ENCODE measurements around the gene EIF2B5. TPM values are rescaled to one million over a fixed set of nuclear protein-coding genes. Genes with fewer than 3 reads are reported as not detected.

Gene EIF2B5
- total and polyA plus RNA-seq, 9 of the 15 experiments (the other 6 are each of a cell fraction or from before 2014, with no cell fraction given) = 19.1 to 92.4 (median 74.0) TPM

GRCh38 chr3:184192889-184193288 lies 57.7 kb downstream of the EIF2B5 start:
- H4K20me1 ChIP-seq (replicated peaks; ENCODE audit: control insufficient read depth, insufficient read depth, low read length) = 0 out of 2 replicates have a peak, but pooled peaks cover 4% of the 10 kb centered on the region
- POLR2A ChIA-PET = interaction anchor here (0.6 to 1.2 kb wide), 3 partner anchors 9 to 136 kb away, joined by 3 read pairs; no protein-coding TSS in a partner anchor
- no TSS peak for BruUV-seq (replicated peaks)
- no peak for TF ChIP-seq ZNF398 (CRISPR knock-in tag; IDR thresholded peaks at IDR 0.05)
- peaks cover 2% of the 10 kb centered on the region for H3K9me1 ChIP-seq (ENCODE audit: control insufficient read depth, insufficient read depth, low read length)
- peaks cover 11% of the 10 kb centered on the region for H3K79me2 ChIP-seq (ENCODE audit: control insufficient read depth, insufficient read depth, low read length)
- H2AFZ ChIP-seq (ENCODE audit: low read depth, low read length) = no peak overlapping the region
- DNase-seq (ENCODE audit: extremely low read depth in 1 of 4, low spot score in 3 of 4) (no peak), FAIRE-seq (no peak), ATAC-seq (no peak)
- no peak overlapping the region for H3K4me3 ChIP-seq
- intact Hi-C loops (cut with micrococcal nuclease) (no loop called here), in situ Hi-C loops (cut with MboI) (no loop called here)
- H3K4me1 ChIP-seq (replicated peaks in 1 of 2; ENCODE audit: control insufficient read depth in 2 of 2, insufficient read depth in 2 of 2, low read length in 2 of 2) = peaks cover 0 to 4% of the 10 kb centered on the region in 2 experiments; a peak in 1 of 5 replicates
- no peak overlapping the region for H3K4me2 ChIP-seq (ENCODE audit: insufficient read depth, low read length)
- no peaks in the 10 kb centered on the region for H3K9me3 ChIP-seq (replicated peaks; ENCODE audit: control insufficient read depth, insufficient read depth, low read depth, low read length)
- no peaks in the 10 kb centered on the region for H3K27me3 ChIP-seq (ENCODE audit: control insufficient read depth in 2 of 2, insufficient read depth in 2 of 2, low read length in 2 of 2)
- CTCF ChIA-PET (ENCODE audit: low intra/inter-chr PET ratio) = no interaction called here
- peaks cover 77% of the 10 kb centered on the region; the same call in 2 of the 3 replicates for H3K36me3 ChIP-seq (ENCODE audit: control insufficient read depth, insufficient read depth, low read length)
- WGBS (ENCODE audit: insufficient coverage, low coverage, missing lambda C conversion rate) = 95% methylated on average over 10 of the region's 10 CpGs
- no peak overlapping the region for H3K27ac ChIP-seq (ENCODE audit: extremely low read depth, low read depth, low read length)
- peak overlapping the region in 1 of 2 experiments; percentile 43; a peak in 2 of 4 replicates for H3K9ac ChIP-seq (ENCODE audit: insufficient read depth in 1 of 2, low read depth in 2 of 2, low read length in 2 of 2)

- H3K4me2 ChIP-seq (ENCODE audit: insufficient read depth, low read length) = no peak overlapping the region
- BruUV-seq (replicated peaks) = no TSS peak
- WGBS (ENCODE audit: insufficient coverage, low coverage, missing lambda C conversion rate) = 80% methylated on average over 8 of the region's 9 CpGs
- POLR2A ChIA-PET = interaction anchor here (1.0 to 2.4 kb wide), 3 partner anchors 9 to 13 kb away, joined by 3 to 13 read pairs (median 8); partner anchors contain the start of gene ABCF3
- ATAC-seq (no peak), DNase-seq (ENCODE audit: extremely low read depth in 1 of 4, low spot score in 3 of 4) (no peak), FAIRE-seq (no peak)
- in situ Hi-C loops (cut with MboI) (no loop called here), intact Hi-C loops (cut with micrococcal nuclease) (no loop called here)
- no peak overlapping the region for H3K4me3 ChIP-seq
- H3K9me1 ChIP-seq (ENCODE audit: control insufficient read depth, insufficient read depth, low read length) = peaks cover 2% of the 10 kb centered on the region
- H3K9ac ChIP-seq (ENCODE audit: insufficient read depth in 1 of 2, low read depth in 2 of 2, low read length in 2 of 2) = no peak overlapping the region
- no peaks in the 10 kb centered on the region for H3K4me1 ChIP-seq (replicated peaks in 1 of 2; ENCODE audit: control insufficient read depth in 2 of 2, insufficient read depth in 2 of 2, low read length in 2 of 2)
- peaks cover 65% of the 10 kb centered on the region; the same call in 2 of the 3 replicates for H3K36me3 ChIP-seq (ENCODE audit: control insufficient read depth, insufficient read depth, low read length)
- no peaks in the 10 kb centered on the region for H3K9me3 ChIP-seq (replicated peaks; ENCODE audit: control insufficient read depth, insufficient read depth, low read depth, low read length)
- no peak overlapping the region for H3K27ac ChIP-seq (ENCODE audit: extremely low read depth, low read depth, low read length)
- H4K20me1 ChIP-seq (replicated peaks; ENCODE audit: control insufficient read depth, insufficient read depth, low read length) = 0 out of 2 replicates have a peak, but pooled peaks cover 4% of the 10 kb centered on the region
- no peak overlapping the region for H2AFZ ChIP-seq (ENCODE audit: low read depth, low read length)
- H3K79me2 ChIP-seq (ENCODE audit: control insufficient read depth, insufficient read depth, low read length) = peaks cover under 1% of the 10 kb centered on the region; the same call in 1 of the 3 replicates
- no peaks in the 10 kb centered on the region for H3K27me3 ChIP-seq (ENCODE audit: control insufficient read depth in 2 of 2, insufficient read depth in 2 of 2, low read length in 2 of 2)
- CTCF ChIA-PET (ENCODE audit: low intra/inter-chr PET ratio) = no interaction called here
- TF ChIP-seq ETV6 (IDR thresholded peaks at IDR 0.05; ENCODE audit: borderline replicate concordance in 1 of 2, low read depth in 2 of 2, low read length in 1 of 2) (no peak), ETV6 (CRISPR knock-in tag; IDR thresholded peaks at IDR 0.05; ENCODE audit: borderline replicate concordance) (no peak), NBN (IDR thresholded peaks at IDR 0.05; ENCODE audit: low read depth) (no peak), NR2C2 (CRISPR knock-in tag; IDR thresholded peaks at IDR 0.05) (no peak), NR2C2 (tag; IDR thresholded peaks at IDR 0.05) (no peak), ZNF511 (CRISPR knock-in tag; IDR thresholded peaks at IDR 0.05) (no peak), ARHGAP35 (IDR thresholded peaks at IDR 0.05; ENCODE audit: partially characterized antibody) (no peak), ZHX1 (conservative IDR thresholded peaks at IDR 0.05; ENCODE audit: low read length) (no peak), MCM7 (IDR thresholded peaks at IDR 0.05) (no peak)
These were observed 58.9 kb downstream of the EIF2B5 start for GRCh38 chr3:184193991-184194539.
